Fibroblast of pulmonary artery (primary cell): ENCODE results near the gene PFKL.
A peak's percentile ranks its signal among the peaks of the same experiment; 100 is the strongest.

Experiments used
- DNase-seq: peaks from one replicate; pipeline ENCODE4 v3.0.0-alpha.2; 2010; ENCODE audit warnings: low read depth
- H3K4me3 ChIP-seq: replicated peaks from 2 replicates; pipeline ENCODE4 v1.5.1; 2011; ENCODE audit warnings: low read depth, mild to moderate bottlenecking, control low read depth, low read length, moderate library complexity
- TF ChIP-seq, protein P1 (sequence below): IDR thresholded peaks from 2 replicates; pipeline ENCODE4 v1.5.1; 2011; ENCODE audit warnings: mild to moderate bottlenecking, control low read depth, low read length, inconsistent platforms; ENCODE audit errors: missing control alignments

PFKL gene

DNA sequence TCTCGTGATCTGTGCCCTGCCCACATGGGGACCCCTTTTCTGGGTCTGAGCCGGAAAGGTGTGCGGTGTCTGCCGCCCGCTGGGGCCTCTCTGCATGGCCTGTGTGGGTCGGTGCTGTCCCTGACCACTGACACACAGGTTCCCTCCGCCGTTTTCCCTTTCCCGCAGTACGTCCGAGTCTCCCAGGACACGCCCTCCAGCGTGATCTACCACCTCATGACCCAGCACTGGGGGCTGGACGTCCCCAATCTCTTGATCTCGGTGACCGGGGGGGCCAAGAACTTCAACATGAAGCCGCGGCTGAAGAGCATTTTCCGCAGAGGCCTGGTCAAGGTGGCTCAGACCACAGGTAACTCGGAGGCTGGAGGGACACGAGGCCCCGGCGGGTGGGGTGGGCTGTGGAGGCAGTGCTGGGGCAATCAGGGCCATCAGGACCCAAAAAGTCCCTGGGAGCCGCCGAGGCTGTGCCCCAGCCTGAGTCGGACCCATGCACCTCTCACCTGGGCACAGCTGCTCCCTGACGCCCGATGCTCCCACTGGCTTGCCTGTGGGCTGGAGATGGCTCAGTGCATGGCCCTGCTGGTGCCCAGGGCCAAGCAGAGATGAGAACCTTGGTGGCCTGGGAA lies 66.8 kb downstream of the PFKL start:
- TF ChIP-seq, protein P1, sequence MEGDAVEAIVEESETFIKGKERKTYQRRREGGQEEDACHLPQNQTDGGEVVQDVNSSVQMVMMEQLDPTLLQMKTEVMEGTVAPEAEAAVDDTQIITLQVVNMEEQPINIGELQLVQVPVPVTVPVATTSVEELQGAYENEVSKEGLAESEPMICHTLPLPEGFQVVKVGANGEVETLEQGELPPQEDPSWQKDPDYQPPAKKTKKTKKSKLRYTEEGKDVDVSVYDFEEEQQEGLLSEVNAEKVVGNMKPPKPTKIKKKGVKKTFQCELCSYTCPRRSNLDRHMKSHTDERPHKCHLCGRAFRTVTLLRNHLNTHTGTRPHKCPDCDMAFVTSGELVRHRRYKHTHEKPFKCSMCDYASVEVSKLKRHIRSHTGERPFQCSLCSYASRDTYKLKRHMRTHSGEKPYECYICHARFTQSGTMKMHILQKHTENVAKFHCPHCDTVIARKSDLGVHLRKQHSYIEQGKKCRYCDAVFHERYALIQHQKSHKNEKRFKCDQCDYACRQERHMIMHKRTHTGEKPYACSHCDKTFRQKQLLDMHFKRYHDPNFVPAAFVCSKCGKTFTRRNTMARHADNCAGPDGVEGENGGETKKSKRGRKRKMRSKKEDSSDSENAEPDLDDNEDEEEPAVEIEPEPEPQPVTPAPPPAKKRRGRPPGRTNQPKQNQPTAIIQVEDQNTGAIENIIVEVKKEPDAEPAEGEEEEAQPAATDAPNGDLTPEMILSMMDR: no peak
- H3K4me3 ChIP-seq: no peak overlapping the region
- DNase-seq: no peak

DNA sequence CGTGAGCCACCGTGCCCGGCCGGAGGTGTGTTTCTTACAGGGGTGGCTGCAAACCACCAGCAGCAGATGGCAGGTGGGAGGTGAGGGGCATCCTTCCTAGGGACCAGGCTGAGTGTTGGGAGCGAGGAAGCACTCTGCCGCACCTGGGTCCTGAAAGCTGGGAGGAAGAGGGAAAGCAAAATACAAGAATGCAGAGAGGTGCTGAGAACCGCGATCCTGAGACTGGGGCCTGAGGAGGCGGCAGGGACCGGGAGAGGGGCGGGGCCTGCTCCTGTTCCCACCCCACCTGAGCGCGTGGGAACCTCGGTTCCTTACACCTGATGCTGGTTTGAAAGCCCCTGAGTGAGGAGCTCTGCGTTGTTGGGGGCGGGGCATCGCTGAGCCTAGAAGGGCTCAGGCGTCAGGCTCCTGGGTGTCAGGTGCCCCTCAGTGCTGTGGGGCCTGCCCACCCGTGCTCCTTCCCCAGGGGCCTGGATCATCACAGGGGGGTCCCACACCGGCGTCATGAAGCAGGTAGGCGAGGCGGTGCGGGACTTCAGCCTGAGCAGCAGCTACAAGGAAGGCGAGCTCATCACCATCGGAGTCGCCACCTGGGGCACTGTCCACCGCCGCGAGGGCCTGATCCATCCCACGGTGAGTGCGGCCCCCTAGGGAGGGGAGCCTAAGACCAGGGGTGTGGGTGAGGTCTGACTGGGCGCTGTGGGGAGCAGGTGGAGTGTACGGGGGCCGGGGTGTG lies 69.0 kb downstream of the PFKL start:
- DNase-seq: no peak
- TF ChIP-seq, protein P1: no peak
- no peak overlapping the region for H3K4me3 ChIP-seq

DNA sequence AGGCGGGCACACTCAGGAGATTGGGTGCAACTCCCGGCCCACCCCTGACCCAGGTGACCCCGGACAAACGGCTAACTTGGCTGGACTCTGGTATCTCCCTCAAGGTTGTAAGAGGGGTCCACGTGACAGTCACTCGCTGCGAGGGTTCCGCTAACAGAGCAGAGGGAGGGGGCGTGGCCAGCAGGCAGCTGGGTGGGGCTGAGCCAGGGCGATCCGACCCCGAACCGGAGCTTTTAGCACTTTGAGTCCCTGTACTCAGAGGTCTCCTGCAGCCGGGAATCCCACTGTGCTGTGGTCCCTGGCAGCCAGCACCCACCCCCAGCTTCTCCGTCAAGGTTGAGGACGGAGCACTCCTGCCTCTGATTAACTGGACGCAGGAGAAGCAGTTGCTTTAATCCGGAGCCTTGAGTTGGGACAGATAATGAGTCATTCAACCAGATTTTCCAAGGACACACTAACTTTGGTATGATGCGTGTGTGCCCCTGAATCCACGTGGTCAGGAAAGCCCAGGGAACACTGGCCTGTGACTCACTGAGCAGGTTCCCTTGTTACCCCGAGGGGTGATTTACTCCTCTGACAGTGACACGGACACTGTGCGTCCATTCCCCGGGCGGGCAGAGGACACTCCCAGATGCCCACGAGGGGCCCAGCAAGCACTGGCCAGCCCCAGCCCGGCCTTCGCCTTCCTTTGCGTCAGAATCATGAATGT lies 70.3 kb downstream of the PFKL start:
- no peak overlapping the region for H3K4me3 ChIP-seq
- TF ChIP-seq, protein P1: no peak
- DNase-seq: peak; percentile 13

DNA sequence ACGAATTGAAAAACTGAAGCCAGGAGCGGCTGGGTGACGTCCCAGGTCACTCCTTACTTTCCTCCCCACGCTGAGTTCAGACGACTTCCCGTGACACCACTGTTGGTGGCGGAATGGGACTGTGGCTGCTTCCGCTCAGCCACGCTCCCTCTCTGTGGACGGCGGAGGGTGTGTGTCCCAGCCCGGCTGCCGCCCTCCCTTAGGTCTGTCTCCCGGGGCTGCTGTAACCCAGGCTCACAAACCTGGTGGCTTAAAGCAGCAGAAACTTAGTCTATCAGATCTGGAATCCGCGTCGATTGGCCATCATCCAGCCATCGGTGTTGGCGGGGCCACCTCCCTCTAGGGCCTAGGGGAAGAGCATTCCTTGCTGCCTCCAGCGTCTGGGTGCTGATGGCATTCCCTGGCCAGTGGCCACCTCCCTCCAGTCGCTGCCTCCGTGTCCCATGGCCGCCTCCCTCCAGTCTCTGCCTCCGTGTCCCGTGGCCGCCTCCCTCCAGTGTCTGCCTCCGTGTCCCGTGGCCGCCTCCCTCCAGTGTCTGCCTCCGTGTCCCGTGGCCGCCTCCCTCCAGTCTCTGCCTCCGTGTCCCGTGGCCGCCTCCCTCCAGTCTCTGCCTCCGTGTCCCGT lies 71.0 kb downstream of the PFKL start:
- TF ChIP-seq, protein P1: no peak
- DNase-seq: no peak
- no peak overlapping the region for H3K4me3 ChIP-seq

DNA sequence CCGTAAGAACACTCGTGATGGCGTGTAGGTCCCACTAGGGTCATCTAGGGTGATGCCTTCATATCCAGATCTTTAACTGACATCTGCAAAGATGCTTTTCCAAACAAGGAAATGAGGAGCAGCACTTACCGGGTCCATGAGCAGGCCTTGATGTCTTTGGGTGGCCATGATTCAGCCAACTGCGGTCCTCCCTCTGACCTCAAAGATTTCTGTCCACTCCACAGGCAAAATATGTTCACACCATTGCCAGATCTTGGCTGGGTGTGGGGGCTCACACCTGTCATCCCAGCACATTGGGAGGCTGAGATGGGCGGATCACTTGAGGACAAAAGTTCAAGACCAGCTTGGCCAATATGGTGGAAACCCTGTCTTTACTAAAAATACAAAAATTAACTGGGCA lies 71.7 kb downstream of the PFKL start:
- DNase-seq: no peak
- H3K4me3 ChIP-seq: no peak overlapping the region
- TF ChIP-seq, protein P1: no peak

DNA sequence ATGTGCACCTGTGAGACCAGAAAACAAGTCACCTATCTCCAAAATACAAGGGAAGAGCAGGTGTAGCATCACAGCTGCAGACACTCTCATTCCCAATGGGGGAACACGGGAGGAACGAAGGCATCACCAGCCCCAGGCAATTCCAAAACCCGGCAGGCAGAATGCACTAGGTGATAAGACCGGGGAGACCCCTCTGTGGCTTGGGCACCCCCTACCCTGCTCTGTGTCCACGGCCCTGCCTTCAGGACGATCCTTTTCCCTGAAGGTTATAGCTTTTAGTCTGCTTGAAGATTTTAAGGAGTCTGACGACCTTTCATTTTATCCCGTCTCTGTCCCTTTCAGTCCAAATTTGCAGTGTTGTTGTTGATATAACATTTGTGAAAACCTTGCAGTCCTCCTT lies 72.8 kb downstream of the PFKL start:
- H3K4me3 ChIP-seq: no peak overlapping the region
- TF ChIP-seq, protein P1: no peak
- DNase-seq: no peak
